T-helper 1 cell treated with Interleukin-12 subunit alpha and Interleukin-12 subunit beta and Interleukin-4 antibody, amounts not matched to agents 30 μg/mL and 1 μg/mL, for 36 hours (primary cell): ENCODE measurements around the gene TRIML2.

Source experiments
- H3K27ac Mint-ChIP-seq: one replicate; pipeline ENCODE4 v1.8.0; 2021; ENCODE audit warnings: mild to moderate bottlenecking, mixed read lengths
- H3K27me3 Mint-ChIP-seq: one replicate; pipeline ENCODE4 v1.8.0; 2021; ENCODE audit warnings: low read depth, mixed read lengths
- H3K36me3 Mint-ChIP-seq: one replicate; pipeline ENCODE4 v1.8.0; 2021; ENCODE audit warnings: low read depth, mixed read lengths
- H3K4me1 Mint-ChIP-seq: one replicate; pipeline ENCODE4 v1.8.0; 2021; ENCODE audit warnings: low read depth, mixed read lengths
- H3K4me3 Mint-ChIP-seq: one replicate; pipeline ENCODE4 v1.8.0; 2021; ENCODE audit warnings: mild to moderate bottlenecking, moderate library complexity, mixed read lengths
- H3K9me3 Mint-ChIP-seq: one replicate; pipeline ENCODE4 v1.8.0; 2021; ENCODE audit warnings: mixed read lengths

TRIML2 gene

GRCh38 chr4:188117631-188118324, 8.4 kb upstream of the TRIML2 start:
- H3K36me3 Mint-ChIP-seq = no peaks in the 10 kb centered on the region
- H3K27me3 Mint-ChIP-seq = no peaks in the 10 kb centered on the region
- H3K4me1 Mint-ChIP-seq = no peaks in the 10 kb centered on the region
- peaks cover 19% of the 10 kb centered on the region for H3K9me3 Mint-ChIP-seq
- H3K4me3 Mint-ChIP-seq = no peak overlapping the region
- no peak overlapping the region for H3K27ac Mint-ChIP-seq

- no peak overlapping the region for H3K4me3 Mint-ChIP-seq
- H3K27ac Mint-ChIP-seq = no peak overlapping the region
- H3K9me3 Mint-ChIP-seq = peaks cover 21% of the 10 kb centered on the region
- no peaks in the 10 kb centered on the region for H3K4me1 Mint-ChIP-seq
- H3K36me3 Mint-ChIP-seq = no peaks in the 10 kb centered on the region
- H3K27me3 Mint-ChIP-seq = no peaks in the 10 kb centered on the region
These were observed 3.8 kb upstream of the TRIML2 start for GRCh38 chr4:188113156-188113555.

- no peaks in the 10 kb centered on the region for H3K4me1 Mint-ChIP-seq
- H3K36me3 Mint-ChIP-seq = no peaks in the 10 kb centered on the region
- peaks cover 21% of the 10 kb centered on the region for H3K9me3 Mint-ChIP-seq
- no peak overlapping the region for H3K4me3 Mint-ChIP-seq
- no peak overlapping the region for H3K27ac Mint-ChIP-seq
- H3K27me3 Mint-ChIP-seq = no peaks in the 10 kb centered on the region
These were observed 2.6 kb upstream of the TRIML2 start for GRCh38 chr4:188111955-188112354.

- Mint-ChIP-seq H3K4me1 (no peaks in the 10 kb centered on the region), H3K27me3 (no peaks in the 10 kb centered on the region), H3K4me3 (no peak overlapping the region), H3K9me3 (peaks cover 20% of the 10 kb centered on the region), H3K27ac (no peak overlapping the region), H3K36me3 (no peaks in the 10 kb centered on the region)
These were observed 1.5 kb upstream of the TRIML2 start for GRCh38 chr4:188110741-188111471.

- Mint-ChIP-seq H3K9me3 (peaks cover 28% of the 10 kb centered on the region), H3K27me3 (no peaks in the 10 kb centered on the region), H3K4me1 (no peaks in the 10 kb centered on the region), H3K4me3 (no peak overlapping the region), H3K36me3 (no peaks in the 10 kb centered on the region), H3K27ac (no peak overlapping the region)
These were observed 633 bp upstream of the TRIML2 start for GRCh38 chr4:188110036-188110435.

GRCh38 chr4:188107931-188108843, 1.2 kb downstream of the TRIML2 start:
- Mint-ChIP-seq H3K9me3 (peaks cover 42% of the 10 kb centered on the region), H3K27me3 (no peaks in the 10 kb centered on the region), H3K4me1 (no peaks in the 10 kb centered on the region), H3K27ac (no peak overlapping the region), H3K4me3 (no peak overlapping the region), H3K36me3 (no peaks in the 10 kb centered on the region)

GRCh38 chr4:188106454-188106853, 2.9 kb downstream of the TRIML2 start:
- Mint-ChIP-seq H3K27me3 (no peaks in the 10 kb centered on the region), H3K9me3 (peaks cover 40% of the 10 kb centered on the region)

GRCh38 chr4:188092824-188093223, 16.6 kb downstream of the TRIML2 start:
- no peak overlapping the region for H3K4me3 Mint-ChIP-seq
- no peaks in the 10 kb centered on the region for H3K36me3 Mint-ChIP-seq
- H3K9me3 Mint-ChIP-seq = peaks cover 34% of the 10 kb centered on the region
- H3K27me3 Mint-ChIP-seq = no peaks in the 10 kb centered on the region
- no peak overlapping the region for H3K27ac Mint-ChIP-seq
- no peaks in the 10 kb centered on the region for H3K4me1 Mint-ChIP-seq

More at GRCh38 chr4:188106454-188106853, 2.9 kb downstream of the TRIML2 start:
- no peak overlapping the region for H3K27ac Mint-ChIP-seq
- no peaks in the 10 kb centered on the region for H3K36me3 Mint-ChIP-seq
- no peaks in the 10 kb centered on the region for H3K4me1 Mint-ChIP-seq
- H3K4me3 Mint-ChIP-seq = no peak overlapping the region

- no peak overlapping the region for H3K4me3 Mint-ChIP-seq
These were observed 22.5 kb downstream of the TRIML2 start for GRCh38 chr4:188086858-188087257.

GRCh38 chr4:188082796-188083195, 26.6 kb downstream of the TRIML2 start:
- Mint-ChIP-seq H3K27me3 (no peaks in the 10 kb centered on the region), H3K4me3 (no peak overlapping the region), H3K9me3 (peaks cover 35% of the 10 kb centered on the region), H3K4me1 (no peaks in the 10 kb centered on the region), H3K36me3 (no peaks in the 10 kb centered on the region), H3K27ac (no peak overlapping the region)

More at GRCh38 chr4:188086858-188087257, 22.5 kb downstream of the TRIML2 start:
- no peak overlapping the region for H3K27ac Mint-ChIP-seq
- H3K36me3 Mint-ChIP-seq = no peaks in the 10 kb centered on the region
- H3K4me1 Mint-ChIP-seq = no peaks in the 10 kb centered on the region
- H3K27me3 Mint-ChIP-seq = no peaks in the 10 kb centered on the region
- peaks cover 51% of the 10 kb centered on the region for H3K9me3 Mint-ChIP-seq

GRCh38 chr4:188078116-188078515, 31.3 kb downstream of the TRIML2 start:
- H3K27ac Mint-ChIP-seq = no peak overlapping the region
- H3K9me3 Mint-ChIP-seq = peaks cover 11% of the 10 kb centered on the region
- no peaks in the 10 kb centered on the region for H3K36me3 Mint-ChIP-seq
- no peaks in the 10 kb centered on the region for H3K4me1 Mint-ChIP-seq
- no peak overlapping the region for H3K4me3 Mint-ChIP-seq
- H3K27me3 Mint-ChIP-seq = no peaks in the 10 kb centered on the region

- Mint-ChIP-seq H3K4me3 (no peak overlapping the region), H3K9me3 (no peaks in the 10 kb centered on the region), H3K27me3 (no peaks in the 10 kb centered on the region), H3K27ac (no peak overlapping the region), H3K36me3 (no peaks in the 10 kb centered on the region), H3K4me1 (no peaks in the 10 kb centered on the region)
These were observed 33.2 kb downstream of the TRIML2 start for GRCh38 chr4:188076169-188076568.

GRCh38 chr4:188061083-188061482, 48.3 kb downstream of the TRIML2 start:
- no peaks in the 10 kb centered on the region for H3K4me1 Mint-ChIP-seq
- H3K27me3 Mint-ChIP-seq = no peaks in the 10 kb centered on the region
- peaks cover 19% of the 10 kb centered on the region for H3K9me3 Mint-ChIP-seq
- no peak overlapping the region for H3K27ac Mint-ChIP-seq
- no peaks in the 10 kb centered on the region for H3K36me3 Mint-ChIP-seq
- no peak overlapping the region for H3K4me3 Mint-ChIP-seq

GRCh38 chr4:188053302-188053701, 56.1 kb downstream of the TRIML2 start:
- Mint-ChIP-seq H3K9me3 (peaks cover 21% of the 10 kb centered on the region), H3K36me3 (no peaks in the 10 kb centered on the region), H3K27ac (no peak overlapping the region), H3K27me3 (no peaks in the 10 kb centered on the region), H3K4me1 (no peaks in the 10 kb centered on the region), H3K4me3 (no peak overlapping the region)
